Activated CD8-positive, alpha-beta memory T cell treated with anti-CD3 and anti-CD28 coated beads, Interleukin-2, amount 50 U/mL, for 24 hours (primary cell): ENCODE results near the gene SNCB.

Experiments used
- DNase-seq: peaks from one replicate; pipeline ENCODE4 v3.0.0-alpha.2; 2020; ENCODE audit errors: extremely low read depth

Gene SNCB

DNA sequence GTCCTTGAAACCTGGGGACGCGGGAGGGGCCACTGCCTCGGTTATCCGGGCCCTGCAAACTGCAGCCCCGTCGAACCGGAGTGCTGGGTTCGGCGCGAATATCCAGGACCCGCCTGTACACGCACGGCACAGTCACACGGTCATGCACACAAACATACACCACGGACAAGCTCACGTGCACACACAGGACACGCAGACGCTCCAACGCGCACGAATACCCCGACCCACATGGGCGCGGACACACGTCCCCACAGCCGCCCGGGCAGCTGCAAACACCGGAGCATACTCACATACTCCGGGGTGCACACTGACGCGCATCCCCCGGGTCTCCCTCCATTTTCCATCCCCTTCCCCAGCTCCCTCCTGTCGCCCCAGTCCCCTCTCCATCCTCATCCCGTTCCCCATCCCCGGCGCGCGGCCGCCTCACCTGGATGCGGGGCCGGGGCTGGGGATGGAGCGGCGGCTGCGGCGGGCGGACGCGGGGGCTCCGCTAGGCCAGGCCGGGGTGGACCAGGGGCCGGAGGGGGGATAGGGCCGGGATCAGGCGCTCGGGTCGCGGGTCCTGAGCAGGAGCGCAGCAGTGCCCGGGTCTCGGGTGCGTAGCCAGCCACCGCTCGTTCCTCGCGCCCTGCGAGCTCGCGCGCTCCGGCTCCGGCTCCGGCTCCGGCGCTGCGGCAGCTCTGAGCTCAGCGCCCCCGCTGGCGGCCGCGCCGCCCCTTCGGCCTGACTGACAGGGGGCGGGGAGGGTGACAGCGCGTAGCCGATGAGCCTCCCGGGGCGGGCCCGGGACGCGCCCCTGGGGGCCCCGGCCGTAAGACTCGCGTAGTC lies at the start of gene SNCB, which contains the start of gene EIF4E1B:
Gene SNCB (minus strand): TSS at position 682 of the 828 bp plus-strand sequence. CDS start 880 bp downstream, outside the sequence.
Gene EIF4E1B (plus strand): TSS at position 823 of the 828 bp plus-strand sequence. CDS start 12,113 bp downstream, outside the sequence.
- no peak for DNase-seq

DNA sequence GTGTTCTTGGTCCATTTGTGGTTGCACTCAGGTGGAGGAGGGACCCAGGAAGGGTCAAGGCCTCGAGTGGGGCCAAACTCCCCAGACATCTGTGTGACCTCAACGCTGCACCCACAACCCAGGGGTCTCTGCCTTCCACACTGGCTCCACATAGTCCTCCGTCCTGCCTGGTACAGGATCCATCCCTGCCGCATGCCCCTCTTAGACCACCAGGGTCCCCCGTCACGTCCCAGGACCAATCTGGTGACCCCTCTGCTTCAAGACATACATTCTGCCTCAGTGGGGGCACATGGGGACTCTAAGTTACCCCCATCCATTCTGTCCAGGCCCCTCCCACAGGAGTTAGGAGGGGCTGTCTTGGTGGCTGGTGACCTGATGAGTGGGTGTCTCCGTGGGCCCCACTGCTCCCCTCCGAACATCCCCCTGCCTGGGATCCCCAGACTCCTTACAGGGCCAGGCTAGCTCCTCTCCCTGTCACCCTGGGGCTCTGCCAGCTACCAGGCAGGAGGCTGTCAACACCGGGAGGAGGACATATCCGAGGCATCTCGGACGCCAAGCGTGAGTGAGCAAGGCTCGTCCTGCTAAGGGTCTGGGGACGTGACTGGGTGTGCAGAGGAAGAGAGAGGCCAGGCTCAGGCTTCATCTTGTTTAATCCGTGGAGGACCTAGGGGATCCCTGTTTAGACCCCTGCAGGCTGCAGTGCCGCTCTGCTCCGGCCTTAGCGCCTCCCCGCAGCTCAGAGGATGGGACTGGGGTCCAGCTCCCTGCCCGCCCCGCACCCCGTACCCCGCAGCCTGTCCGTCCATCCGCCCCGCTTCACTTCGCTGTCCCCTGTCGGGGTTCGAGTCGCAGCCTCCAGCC lies 49.3 kb upstream of the SNCB start:
- DNase-seq = no peak

DNA sequence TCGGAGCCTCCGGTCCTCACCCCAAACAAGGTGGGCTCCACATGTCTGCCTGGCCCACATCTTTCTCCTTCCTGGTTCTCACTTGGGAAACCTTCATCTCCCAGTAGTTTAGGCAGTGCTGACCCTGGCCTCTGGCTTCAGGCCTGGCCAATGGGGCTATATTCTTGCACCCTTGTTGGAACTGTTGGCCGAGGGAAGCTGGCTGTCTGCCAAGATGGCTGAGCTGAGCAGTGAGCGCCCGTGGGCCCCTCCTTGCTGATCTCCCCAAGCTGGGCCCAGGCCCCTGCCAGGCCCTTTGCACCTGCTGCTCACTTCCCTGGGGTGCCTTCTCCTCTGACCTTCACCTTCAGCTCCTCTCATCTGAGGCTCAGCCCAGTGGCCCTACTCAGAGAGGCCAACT lies 48.2 kb upstream of the SNCB start:
- DNase-seq = no peak

DNA sequence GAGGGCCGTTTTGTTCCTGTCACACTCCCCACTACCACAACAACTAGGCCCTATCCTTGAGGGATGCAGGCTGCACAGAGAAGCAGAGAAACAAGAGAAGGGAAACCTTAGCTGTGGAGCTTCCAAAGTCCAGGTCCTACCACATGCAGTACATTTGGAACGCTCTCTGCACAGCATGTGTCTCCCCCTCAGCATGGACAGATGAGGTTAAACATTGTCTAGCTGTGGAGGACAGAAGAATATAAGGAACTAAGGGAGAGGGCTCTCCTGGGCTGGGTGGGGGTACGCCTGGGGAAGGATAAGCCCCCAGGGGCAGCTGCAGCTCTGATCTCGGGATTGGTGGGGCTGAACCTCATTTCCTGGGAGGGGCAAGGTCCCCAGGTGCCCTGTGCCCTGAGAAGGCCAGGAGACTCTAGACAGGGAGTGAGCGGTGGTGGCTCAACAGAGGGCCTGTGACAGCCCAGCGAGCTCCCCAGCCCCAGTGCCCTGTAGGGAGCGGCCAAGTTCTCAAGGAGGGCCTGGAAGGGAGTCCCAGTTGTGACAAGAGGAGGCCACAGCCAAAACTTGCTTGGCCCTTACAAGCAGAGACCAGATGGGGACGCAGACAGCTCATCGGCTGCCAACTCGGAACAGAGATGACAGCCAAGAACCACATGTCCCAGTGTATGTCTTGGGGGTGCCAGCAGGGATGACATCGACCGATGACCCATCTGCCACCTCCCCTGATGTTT lies 47.0 kb upstream of the SNCB start:
- DNase-seq = no peak

DNA sequence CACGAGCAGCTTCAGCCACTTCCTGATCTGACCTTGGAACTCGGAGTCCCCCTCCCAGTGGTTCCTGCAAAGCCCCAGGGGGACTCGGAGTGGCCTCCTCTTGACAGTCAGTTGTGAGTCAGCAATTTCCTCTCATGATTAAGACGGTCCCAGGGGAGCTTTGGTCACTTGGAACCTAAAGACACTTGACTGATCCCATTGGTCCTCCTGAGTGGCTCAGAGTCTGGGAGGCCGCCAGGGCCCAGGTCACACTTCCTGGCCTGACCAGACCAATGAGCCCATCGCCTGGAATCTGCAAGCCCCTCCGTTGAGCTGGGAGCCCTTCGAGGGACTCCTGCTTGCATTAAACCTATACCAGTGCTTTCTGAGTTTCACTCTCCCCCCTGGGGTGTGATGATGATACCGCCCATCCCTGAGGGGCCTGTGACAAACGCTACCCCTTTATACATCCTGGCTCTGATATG lies 46.1 kb upstream of the SNCB start:
- DNase-seq = no peak

DNA sequence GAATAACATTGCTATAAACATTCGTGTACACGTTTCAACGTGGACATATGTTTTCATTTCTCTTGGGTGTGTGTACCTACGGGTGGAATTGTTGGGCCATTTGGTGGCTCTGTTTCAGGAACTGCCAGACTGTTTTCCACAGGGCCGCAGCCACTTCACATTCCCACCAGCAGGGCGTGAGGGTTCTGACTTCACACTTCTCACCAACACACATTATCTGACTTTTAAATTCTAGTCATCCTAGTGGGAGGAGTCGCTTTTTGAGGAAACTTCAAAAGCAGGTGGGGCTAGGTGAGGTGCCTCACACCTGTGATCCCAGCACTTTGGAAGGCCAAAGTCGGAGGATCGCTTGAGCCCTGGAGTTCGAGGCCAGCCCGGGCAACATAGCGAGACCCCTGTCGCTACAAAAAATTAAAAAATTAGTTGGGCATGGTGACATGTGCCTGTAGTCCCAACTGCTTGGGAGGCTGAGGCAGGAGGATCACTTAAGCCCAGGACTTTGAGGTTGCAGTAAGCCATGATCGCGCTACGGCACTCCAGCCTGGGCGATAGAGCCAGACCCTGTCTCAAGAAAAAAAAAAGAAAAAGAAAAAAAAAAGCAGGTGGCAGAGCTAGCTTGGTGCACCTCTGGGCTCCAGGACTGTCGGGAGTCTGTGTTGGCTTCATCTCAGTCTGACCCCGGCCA lies 45.5 kb upstream of the SNCB start:
- no peak for DNase-seq

DNA sequence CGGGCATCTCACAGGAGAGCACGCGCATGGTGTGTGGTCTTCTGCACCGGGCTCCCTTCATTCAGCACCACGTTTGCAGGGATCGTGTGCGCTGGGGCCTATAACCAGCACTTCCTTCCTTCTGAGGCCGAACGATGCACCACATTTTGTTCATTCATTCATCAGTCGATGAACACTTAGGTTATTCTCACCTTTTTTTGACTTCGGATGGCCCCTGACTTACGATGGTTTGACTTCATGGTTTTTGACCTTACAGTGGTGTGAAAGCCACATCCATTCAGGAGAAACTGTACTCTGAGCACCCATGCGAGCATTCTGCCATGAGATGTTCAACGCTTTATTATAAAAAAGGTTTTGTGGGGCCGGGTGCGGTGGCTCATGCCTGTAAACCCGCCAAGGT lies 44.5 kb upstream of the SNCB start:
- DNase-seq = no peak

DNA sequence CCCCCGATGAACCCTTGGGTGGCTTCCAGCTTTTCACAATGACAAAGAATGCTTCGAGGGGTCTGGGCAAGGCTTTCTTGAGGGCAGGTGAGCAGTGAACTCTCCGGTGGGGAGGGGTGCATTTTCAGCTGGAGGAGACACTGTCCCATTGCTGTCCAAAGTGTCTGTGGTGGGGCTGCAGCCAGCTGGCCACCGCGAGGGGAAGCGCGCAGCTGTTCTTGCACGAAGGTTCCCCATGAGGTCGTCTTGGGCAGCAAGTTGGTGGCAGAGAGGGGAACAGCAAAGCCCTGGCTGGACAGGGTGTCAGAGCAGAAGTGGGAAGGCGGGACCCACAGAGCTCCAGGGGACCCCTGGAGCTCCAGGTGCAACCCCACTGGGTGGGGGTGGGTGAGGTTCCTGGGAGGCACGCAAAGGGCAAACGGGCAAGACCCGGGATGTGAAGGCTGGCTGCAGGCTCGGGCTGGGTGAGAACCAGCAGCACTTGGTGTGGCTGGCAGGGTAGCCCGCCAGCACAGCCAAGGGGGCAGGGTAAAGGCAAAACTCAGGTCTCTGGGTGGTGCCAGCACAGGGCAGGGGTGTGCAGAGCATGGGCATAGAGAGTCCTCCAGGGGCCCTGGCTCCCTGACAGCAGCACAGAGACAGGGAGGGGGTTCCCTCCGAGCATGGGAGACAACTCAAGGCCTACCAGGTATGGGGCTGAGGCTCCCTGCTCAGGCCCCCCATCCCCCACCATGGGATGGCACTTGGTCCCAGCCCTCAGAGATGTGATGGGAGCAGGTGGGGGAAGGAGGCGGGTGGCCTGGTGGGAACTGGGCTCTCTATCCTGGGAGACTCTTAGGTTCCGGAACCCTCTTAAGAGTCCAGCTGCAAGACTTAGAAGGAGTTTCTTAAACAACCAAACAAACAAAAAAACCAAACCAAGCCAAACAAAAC lies 43.6 kb upstream of the SNCB start:
- no peak for DNase-seq

DNA sequence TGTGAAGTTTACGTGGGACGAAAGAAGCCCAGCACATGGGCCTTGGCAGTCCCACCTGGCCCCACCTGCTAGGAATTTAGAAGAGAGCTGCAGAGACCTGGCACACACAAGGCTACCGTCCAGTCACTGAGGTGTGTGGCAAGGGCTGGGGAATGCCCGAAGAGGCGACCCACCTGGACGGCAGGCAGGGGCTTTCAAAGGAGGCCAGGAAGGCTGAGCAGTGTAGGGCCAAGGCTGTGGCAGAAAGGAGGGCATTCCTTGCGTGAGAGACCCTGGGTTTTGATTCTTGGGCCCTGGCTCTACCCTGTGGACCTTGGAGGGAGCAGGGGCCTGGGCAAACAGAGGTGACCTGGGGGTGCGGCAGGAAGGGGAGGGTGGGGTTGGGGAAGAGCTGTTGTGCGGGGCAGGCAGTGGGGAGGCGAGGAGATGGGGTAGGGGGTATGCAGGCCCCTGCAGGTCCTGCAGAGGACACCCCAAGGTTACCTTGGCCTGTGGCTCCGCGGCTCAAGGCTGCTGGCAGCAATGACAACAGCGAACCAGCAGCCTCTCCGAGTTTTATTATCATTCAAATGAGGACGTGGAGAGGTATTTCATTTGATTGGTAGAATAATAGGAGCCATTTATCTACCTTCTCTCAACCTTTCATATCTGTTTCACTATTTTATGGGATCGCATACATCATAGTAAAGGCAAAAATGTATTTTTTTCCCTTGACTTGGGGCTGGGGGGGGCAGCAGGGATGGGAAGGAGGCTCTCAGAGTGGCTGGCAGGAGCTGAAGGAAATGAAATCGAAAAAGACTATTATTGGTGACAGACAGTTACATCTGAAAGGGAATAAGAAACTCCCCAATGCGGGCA lies 41.8 kb upstream of the SNCB start:
- no peak for DNase-seq

DNA sequence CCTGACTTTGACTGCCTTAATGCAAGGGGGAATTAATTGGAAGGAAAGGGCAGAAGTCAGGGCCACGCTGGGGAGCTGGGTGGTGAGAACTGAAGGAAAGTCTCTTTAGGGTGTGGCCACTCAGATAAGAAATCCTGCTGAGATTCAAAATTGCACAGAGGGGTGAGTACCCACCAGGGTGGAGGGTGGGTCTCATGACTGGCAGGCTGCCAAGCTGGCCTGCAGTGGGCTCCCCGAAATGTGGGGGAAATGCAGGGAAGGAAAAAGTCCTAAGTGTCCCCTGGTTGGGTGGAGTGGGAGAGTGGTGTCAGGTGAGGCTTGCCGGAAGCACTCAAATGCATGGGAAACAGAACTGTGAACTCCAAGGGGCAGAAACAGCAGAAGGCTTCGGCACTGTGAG lies 41.1 kb upstream of the SNCB start:
- no peak for DNase-seq

DNA sequence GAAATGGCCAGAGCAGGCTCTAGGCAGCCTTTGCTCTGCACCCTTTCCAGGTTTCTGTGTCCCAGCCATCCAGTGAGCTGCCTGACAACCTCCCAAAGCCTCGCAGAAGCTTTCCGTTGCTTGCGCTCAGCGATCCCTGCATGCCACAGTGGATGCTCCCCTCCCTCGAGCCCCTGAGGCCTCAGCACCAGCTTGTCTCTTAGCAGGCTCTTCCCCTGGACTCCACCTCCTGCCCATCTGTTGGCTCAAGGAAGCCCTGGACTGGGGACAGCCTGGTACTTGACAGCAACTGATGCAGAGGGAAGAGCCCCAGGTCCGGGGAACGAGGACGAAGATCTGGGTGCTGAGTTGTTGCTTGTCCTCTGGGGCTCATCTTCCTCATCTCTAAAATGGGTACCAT lies 40.1 kb upstream of the SNCB start:
- DNase-seq = no peak

DNA sequence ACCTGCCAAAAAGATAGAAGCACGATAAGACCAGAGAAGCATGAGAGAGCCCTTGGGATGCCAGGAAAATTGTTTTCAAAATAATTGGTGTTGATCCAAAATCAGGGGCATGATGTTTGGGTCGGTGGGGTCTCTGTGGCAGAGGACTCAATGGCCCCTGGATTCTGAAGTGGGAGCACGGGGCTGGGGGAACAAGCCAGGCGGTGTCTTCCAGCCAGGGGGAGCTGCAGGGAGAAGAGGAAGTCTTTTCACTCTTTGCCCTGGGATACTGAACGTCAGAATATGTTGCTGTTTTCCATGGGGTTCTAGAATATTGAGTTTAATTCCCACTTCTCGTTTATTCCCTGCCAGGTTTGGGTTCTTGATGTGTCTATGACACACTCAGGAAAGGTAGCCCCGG lies 37.3 kb upstream of the SNCB start:
- DNase-seq = no peak

DNA sequence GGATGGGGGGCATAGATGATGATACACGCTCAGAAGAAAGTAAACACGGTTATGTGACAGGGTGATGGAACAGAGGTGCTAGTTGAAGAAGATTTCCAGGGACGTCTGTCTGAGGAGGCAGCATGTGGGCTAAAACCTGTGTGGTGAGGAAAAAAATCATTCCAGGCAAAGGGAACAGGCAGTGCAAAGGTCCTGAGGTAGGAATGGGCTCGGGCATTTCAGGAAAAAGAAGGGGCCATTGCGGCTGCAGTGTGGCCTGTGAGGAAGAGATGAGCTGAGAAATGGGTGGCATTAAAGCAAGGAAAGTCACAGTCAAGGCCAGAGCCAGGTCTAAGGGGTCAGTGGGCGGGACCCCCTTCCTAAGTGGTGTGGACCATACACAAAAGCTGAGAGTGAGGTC lies 35.2 kb upstream of the SNCB start:
- no peak for DNase-seq

DNA sequence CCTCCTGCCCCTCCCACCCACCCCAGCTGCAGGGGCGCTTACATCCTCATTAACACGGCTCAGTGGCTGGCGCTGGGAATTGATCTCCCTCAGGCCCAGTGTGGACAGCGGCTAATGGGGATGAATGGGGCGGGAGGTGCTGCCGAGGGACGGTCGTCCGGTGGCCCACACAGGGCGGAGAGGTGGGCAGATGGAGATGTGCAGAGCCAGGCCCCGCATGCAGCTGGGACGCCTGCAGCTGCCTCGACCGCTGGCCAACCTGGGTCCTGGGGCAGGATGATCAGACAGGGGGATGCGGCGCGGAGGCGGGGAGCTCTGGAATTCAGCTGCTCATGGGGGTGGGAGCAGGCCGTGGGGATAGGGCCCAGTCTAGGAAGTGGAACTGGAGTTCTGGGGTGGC lies 34.6 kb upstream of the SNCB start:
- no peak for DNase-seq

DNA sequence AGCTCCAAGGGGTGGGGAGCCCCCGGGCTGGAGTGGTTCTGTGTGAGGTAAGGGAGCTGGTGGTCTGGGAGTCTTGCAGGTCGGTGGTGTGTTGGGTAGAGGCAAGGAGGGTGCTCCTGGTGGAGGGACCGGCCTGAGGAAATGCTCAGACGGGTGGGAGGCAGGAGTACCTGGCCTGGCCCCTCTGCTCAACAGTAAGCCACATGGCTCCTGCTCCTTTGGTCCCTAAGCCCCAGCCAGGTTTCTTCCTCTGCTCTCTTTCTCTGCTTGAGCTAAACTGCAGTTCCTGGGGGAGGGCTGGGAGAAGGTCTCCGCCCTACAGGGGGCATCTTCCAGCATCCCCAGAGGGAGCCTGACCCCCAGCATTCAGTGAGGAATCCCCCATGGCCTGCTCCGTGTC lies 34.1 kb upstream of the SNCB start:
- DNase-seq = no peak

DNA sequence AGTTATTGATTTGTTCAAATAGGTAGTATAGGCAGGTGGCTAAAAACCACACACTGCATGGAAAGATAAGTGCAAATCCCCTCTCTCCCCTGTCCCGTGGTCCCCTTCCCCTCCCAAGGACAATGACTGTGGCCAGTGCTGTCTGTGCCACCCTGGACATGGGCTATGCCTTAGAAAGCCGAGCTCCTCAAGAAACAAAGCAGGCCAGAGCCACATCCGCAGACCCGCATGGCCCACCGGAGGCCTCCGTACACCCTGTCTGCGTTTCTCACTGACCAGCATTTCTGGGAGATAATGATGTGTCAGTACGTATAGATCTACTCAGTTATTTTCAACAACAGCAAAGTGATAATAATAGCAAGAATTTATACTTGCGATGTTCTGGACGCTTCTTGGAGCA lies 33.2 kb upstream of the SNCB start:
- no peak for DNase-seq

DNA sequence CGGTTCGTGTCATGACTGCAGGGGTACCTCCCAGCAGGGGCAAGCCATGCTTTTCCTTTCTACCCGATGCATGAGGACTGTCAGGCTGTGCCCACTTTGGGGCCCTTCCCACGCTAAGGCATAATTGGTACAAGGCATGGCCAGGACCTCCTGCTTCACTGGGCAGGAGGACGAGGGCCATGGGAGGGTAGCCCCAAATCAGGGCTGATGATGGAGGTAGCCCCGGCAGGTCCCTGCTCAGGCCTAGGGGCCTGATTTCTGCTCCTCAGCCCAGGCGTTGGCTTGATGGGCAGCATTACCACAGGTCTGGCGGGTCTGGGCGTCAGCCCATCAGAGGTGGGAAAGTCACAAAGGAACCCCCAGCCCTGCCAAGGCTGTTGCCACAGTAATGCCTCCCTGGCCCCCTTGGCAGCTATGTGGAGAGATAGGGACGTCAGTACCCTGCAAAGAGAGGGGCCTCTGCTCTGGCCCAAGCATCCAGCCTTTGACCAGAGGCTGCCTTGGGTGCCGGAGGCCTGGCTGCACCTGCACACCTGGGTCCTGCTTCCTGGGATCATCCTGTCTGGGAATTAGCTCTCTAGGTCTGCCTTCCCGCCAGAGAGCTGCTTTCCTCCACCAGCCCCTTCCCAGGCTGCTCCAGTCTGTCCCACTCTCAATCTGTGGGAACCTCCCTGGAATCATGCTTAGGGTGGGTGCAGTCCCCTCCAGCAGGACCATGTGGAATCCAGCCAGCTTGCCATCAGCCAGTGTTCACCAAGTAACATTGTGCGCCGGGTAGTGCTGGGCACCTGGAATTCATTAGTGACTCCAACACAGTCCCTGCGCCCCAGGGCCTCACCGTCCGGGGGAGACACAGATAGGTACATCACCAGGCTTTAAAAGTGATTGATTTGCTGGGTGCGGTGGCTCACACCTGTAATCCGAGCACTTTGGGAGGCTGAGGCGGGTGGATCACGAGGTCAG lies 32.3 kb upstream of the SNCB start:
- no peak for DNase-seq

DNA sequence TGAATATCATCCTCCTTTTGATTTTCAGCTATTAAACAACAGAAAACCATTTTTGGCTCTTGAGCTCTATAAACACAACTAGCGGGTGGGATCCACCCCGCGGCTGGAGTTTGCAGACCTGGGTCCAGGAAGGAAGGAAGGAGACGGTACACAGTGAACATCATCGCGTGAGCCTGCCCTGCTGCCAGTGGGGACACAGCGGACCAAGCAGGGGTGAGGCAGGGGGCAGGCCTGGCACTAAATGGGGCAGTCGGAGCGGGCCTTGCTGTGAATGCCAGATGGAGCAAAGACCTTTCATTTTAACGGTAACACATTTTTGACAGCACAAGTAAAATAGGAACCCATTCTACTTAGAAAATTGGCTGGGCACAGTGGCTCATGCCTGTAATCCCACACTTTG lies 31.3 kb upstream of the SNCB start:
- no peak for DNase-seq
